ENCODE data around the gene B4GALT2. TPM values are rescaled to one million over a fixed set of nuclear protein-coding genes. Genes with fewer than 3 reads are reported as not detected.

The B4GALT2 gene
- total and polyA plus RNA-seq, 8 donors: 33.2 to 58.9 (median 43.5) TPM

GRCh38 chr1:44002165-44002564 lies 23.2 kb downstream of the B4GALT2 start:
- intact Hi-C loops (cut with DNase I): no loop called here

DNA sequence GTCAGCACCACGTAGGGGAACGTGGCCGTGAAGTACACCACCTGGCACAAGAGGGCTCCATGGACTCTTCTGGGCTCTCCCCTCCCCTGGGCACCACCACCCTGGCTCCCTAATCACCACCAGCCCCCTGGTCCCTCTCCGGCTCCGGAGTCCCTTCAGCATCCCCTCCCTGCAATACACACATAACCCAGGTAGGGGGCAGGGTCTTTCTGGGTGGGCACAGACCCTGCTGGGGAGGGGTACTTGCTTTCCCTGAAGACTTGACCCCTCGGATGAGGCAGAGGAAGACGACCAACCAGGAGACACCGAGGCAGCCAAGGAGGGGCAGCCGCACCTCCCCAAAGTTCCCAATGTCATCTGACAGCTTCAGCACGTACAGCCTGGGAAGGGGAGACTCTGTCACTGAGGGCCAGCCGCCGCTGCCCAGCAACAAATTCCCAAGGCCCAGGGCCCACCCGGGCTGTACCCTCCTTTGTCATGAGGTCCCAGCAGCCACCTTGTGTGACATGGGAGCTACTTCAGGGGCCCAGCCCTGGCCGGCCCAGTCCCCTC lies 23.7 kb downstream of the B4GALT2 start:
- Histone ChIP-seq H3K9me3 (no peaks in the 10 kb centered on the region), H3K36me3 (peaks cover 0 to 10% of the 10 kb centered on the region in 2 donors), H3K27me3 (no peaks in the 10 kb centered on the region), H3K4me1 (peaks cover 0 to 3% of the 10 kb centered on the region in 2 donors), H3K27ac (no peak overlapping the region), H3K4me3 (no peak overlapping the region)
- intact Hi-C loops (cut with DNase I): no loop called here
- ATAC-seq (no peak), DNase-seq (no peak)
- TF ChIP-seq, protein P1, sequence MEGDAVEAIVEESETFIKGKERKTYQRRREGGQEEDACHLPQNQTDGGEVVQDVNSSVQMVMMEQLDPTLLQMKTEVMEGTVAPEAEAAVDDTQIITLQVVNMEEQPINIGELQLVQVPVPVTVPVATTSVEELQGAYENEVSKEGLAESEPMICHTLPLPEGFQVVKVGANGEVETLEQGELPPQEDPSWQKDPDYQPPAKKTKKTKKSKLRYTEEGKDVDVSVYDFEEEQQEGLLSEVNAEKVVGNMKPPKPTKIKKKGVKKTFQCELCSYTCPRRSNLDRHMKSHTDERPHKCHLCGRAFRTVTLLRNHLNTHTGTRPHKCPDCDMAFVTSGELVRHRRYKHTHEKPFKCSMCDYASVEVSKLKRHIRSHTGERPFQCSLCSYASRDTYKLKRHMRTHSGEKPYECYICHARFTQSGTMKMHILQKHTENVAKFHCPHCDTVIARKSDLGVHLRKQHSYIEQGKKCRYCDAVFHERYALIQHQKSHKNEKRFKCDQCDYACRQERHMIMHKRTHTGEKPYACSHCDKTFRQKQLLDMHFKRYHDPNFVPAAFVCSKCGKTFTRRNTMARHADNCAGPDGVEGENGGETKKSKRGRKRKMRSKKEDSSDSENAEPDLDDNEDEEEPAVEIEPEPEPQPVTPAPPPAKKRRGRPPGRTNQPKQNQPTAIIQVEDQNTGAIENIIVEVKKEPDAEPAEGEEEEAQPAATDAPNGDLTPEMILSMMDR (IDR thresholded peaks at IDR 0.05): no peak

More at GRCh38 chr1:44002165-44002564, 23.2 kb downstream of the B4GALT2 start:
- ATAC-seq: no peak
- H3K27ac ChIP-seq: no peak overlapping the region
- no peaks in the 10 kb centered on the region for H3K9me3 ChIP-seq
- DNase-seq: no peak
- TF ChIP-seq, protein P1 (IDR thresholded peaks at IDR 0.05): no peak
- H3K4me1 ChIP-seq: peaks cover 0 to 3% of the 10 kb centered on the region in 2 donors
- H3K36me3 ChIP-seq: peaks cover 0 to 10% of the 10 kb centered on the region in 2 donors
- no peaks in the 10 kb centered on the region for H3K27me3 ChIP-seq
- H3K4me3 ChIP-seq: no peak overlapping the region

DNA sequence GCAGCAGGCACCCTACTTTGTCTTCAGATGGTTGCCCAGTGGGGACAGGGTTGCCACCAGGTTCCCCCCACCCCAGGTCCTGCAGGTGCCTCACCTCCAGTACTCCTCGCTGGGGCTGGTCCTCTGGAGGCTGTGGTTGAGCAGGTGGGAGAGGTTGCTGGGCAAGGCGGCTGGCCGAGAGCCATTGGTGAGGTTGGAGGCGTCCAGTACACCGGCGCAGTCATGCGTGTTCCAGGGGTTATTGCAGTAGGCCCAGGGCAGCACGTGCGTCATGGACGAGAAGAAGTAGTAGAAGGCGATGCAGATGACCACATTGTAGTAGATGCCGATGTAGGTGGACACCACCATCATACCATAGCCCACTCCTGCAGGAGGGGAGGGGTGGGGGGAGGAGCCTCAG lies 29.2 kb downstream of the B4GALT2 start:
- ATAC-seq (no peak), DNase-seq (peak in 1 of 4 donors; percentile 74)
- Histone ChIP-seq H3K9me3 (no peaks in the 10 kb centered on the region), H3K36me3 (no peaks in the 10 kb centered on the region), H3K4me3 (no peak overlapping the region), H3K4me1 (peaks cover 0 to 3% of the 10 kb centered on the region in 2 donors), H3K27me3 (no peaks in the 10 kb centered on the region), H3K27ac (no peak overlapping the region)
- intact Hi-C loops (cut with DNase I): loop anchor here in 1 of 2 donors (5.0 kb wide), 1 partner anchor 39 kb away; no protein-coding TSS in a partner anchor
- TF ChIP-seq, protein P1 (IDR thresholded peaks at IDR 0.05): no peak

DNA sequence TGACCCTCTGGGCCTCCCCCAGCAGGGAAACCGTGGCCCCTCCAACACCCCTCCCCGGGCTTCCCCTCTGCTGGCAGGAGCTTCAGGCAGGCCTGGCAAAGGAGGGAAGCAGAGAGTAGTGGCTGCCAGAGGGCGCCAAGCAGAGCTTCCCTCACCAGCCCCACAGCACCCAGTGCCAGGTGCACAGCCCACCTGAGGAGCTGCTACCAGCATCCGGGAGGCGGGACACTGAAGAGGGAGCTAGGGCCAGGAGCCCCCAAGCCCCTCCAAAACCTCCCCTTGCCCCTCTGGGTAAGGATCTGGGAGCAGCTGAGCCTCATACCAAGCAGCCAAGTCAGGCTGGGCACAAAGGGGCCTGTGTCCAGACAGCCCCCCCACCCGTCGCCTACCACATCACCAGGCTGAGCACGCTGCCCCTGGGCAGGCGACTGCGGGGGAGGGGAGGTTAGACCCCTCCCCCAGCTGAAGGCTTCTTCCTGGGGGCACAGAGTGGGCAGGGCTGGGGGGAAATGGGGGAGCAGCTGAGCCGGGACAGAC lies 32.0 kb downstream of the B4GALT2 start:
- Histone ChIP-seq H3K9me3 (no peaks in the 10 kb centered on the region), H3K27ac (no peak overlapping the region), H3K36me3 (no peaks in the 10 kb centered on the region), H3K4me1 (peaks cover 0 to under 1% of the 10 kb centered on the region in 2 donors), H3K4me3 (no peak overlapping the region), H3K27me3 (no peaks in the 10 kb centered on the region)
- TF ChIP-seq, protein P1 (IDR thresholded peaks at IDR 0.05): no peak
- no peak for DNase-seq
- intact Hi-C loops (cut with DNase I): no loop called here
- ATAC-seq: no peak

- TF ChIP-seq, protein P1 (IDR thresholded peaks at IDR 0.05): no peak
- no peaks in the 10 kb centered on the region for H3K36me3 ChIP-seq
- H3K27me3 ChIP-seq: no peaks in the 10 kb centered on the region
- H3K4me3 ChIP-seq: no peak overlapping the region
- ATAC-seq (no peak), DNase-seq (no peak)
- intact Hi-C loops (cut with DNase I): no loop called here
- H3K9me3 ChIP-seq: no peaks in the 10 kb centered on the region
- H3K4me1 ChIP-seq: no peaks in the 10 kb centered on the region
- H3K27ac ChIP-seq: no peak overlapping the region
These were observed 33.4 kb downstream of the B4GALT2 start for GRCh38 chr1:44012404-44012803.
